Measurements from ENCODE around the gene IGFBP6.
A peak's percentile ranks its signal among the peaks of the same experiment; 100 is the strongest.

IGFBP6 gene

DNA sequence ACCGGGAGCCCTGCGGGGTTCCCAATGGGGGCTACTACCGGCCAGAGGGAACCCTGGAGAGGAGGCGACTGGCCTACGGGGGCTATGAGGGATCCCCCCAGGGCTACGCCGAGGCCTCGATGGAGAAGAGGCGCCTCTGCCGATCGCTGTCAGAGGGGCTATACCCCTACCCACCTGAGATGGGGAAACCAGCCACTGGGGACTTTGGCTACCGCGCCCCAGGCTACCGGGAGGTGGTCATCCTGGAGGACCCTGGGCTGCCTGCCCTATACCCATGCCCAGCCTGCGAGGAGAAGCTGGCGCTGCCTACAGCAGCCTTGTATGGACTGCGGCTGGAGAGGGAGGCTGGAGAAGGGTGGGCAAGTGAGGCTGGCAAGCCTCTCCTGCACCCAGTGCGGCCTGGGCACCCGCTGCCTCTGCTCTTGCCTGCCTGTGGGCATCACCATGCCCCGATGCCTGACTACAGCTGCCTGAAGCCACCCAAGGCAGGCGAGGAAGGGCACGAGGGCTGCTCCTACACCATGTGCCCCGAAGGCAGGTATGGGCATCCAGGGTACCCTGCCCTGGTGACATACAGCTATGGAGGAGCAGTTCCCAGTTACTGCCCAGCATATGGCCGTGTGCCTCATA lies 37.9 kb upstream of the IGFBP6 start:
- no peak for DNase-seq (ENCODE audit: low read depth in 2 of 2)

DNA sequence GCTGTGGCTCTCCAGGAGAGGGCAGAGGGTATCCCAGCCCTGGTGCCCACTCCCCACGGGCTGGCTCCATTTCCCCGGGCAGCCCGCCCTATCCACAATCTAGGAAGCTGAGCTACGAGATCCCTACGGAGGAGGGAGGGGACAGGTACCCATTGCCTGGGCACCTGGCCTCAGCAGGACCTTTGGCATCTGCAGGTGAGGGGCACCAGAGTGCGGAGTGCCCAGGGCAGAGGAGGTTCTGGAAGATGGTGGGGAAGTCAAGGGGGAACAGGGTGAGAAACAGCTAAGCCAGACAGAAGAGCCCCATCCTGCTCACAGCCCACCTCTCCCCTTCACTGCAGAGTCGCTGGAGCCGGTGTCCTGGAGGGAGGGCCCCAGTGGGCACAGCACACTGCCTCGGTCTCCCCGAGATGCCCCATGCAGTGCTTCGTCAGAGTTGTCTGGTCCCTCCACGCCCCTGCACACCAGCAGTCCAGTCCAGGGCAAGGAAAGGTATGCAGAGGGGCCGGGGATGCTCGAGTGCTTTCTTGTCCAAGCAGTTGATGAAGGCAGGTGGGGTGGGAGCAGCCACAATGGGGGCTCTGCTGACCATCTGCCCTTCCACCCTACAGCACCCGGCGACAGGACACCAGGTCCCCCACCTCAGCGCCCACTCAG lies 37.3 kb upstream of the IGFBP6 start:
- no peak for DNase-seq (ENCODE audit: low read depth in 2 of 2)

DNA sequence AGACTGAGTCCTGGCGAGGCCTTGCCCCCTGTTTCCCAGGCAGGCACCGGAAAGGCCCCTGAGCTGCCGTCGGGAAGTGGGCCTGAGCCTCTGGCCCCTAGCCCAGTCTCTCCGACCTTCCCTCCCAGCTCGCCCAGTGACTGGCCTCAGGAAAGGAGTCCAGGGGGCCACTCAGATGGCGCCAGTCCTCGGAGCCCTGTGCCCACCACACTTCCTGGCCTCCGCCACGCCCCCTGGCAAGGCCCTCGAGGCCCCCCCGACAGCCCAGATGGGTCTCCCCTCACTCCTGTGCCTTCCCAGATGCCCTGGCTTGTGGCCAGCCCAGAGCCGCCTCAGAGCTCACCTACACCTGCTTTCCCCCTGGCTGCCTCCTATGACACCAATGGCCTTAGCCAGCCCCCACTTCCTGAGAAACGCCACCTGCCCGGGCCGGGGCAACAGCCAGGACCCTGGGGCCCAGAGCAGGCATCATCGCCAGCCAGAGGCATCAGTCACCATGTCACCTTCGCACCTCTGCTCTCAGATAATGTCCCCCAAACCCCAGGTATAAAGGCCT lies 36.7 kb upstream of the IGFBP6 start:
- DNase-seq (ENCODE audit: low read depth in 2 of 2) = no peak

DNA sequence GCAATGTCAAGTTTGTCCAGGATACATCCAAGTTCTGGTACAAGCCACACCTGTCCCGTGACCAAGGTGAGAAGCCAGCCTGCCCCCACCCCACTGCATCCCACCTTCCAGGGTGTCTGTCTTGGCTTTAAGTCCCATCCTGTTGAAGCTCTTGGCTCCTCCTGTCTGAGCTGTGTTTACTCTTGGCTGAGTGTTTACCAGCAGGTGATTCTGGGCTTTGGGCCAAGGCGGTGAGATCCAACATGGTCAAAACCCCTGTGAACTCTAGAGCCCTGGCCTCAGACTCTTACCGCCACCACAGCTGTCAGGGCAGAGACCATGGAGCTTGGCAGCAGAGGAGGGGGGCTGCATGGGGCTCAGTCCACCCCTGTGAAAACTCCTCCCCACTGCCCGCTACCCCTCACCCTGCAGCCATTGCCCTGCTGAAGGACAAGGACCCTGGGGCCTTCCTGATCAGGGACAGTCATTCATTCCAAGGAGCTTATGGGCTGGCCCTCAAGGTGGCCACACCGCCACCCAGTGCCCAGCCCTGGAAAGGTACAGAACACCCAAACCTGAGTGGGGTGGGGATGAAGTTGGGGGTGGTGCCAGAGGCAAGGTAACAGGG lies 36.0 kb upstream of the IGFBP6 start:
- DNase-seq (ENCODE audit: low read depth in 2 of 2) = no peak

DNA sequence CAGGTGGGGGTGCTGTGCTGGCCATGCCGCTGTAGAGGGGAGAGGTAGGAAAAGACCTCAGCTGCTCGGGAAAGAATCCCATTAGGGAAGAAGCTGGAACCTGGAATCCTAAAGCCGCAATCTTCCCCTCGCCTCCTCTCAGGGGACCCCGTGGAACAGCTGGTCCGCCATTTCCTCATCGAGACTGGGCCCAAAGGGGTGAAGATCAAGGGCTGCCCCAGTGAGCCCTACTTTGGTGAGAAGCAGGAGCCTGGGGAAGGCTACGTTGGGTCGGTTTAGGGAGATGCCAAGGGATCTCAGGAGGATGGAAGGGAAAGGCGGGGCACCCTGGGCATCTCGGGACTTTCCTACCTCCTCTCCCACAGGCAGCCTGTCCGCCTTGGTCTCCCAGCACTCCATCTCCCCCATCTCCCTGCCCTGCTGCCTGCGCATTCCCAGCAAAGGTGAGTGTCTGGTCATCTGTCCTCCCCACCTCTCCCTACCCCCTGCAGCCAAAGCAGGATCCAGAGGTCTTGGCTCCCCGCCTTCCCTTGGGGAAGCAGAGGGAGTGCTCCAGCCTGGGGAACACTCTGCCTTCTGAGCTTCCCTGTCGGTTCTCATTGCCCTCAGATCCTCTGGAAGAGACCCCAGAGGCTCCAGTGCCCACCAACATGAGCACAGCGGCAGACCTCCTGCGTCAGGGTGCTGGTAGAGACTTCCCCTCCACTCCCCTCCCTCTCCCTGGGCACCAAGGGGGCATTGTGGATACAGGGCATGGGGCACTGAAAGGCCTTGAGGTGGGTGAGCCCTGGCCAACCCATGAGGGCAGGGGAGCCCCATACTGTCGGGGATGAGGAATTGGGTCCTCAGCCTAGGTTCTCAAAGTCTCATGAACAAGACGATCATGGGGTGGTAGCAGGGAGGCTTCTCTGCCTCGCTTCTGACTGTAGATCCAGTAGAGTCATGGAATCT lies 35.2 kb upstream of the IGFBP6 start:
- no peak for DNase-seq (ENCODE audit: low read depth in 2 of 2)

DNA sequence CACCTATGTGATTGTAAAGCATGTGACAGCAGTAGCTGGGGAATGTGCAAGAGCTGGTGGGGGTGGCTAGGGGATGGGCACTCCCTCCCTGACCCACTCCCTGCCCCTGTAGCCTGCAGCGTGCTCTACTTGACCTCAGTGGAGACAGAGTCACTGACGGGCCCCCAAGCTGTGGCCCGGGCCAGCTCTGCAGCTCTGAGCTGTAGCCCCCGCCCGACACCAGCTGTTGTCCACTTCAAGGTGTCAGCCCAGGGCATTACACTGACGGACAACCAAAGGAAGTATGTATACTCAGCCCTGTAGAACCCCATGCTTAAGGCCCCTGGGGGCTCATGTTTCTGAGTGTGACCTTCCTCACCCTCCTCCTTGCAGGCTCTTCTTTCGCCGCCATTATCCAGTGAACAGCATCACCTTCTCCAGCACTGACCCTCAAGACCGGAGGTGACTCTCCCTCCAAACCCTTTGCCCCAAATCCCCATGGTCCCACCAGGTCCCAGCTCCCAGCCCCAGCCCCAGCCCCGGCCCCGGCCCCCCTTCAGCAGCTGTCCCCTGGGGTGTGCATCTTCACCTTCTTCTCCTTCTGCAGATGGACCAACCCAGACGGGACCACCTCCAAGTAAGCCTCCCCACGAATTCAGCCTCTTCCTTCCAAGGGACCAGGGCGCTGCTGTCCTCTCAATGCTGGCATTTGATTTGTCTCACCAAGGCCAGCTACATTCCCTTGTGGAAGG lies 34.3 kb upstream of the IGFBP6 start:
- DNase-seq (ENCODE audit: low read depth in 2 of 2) = no peak

DNA sequence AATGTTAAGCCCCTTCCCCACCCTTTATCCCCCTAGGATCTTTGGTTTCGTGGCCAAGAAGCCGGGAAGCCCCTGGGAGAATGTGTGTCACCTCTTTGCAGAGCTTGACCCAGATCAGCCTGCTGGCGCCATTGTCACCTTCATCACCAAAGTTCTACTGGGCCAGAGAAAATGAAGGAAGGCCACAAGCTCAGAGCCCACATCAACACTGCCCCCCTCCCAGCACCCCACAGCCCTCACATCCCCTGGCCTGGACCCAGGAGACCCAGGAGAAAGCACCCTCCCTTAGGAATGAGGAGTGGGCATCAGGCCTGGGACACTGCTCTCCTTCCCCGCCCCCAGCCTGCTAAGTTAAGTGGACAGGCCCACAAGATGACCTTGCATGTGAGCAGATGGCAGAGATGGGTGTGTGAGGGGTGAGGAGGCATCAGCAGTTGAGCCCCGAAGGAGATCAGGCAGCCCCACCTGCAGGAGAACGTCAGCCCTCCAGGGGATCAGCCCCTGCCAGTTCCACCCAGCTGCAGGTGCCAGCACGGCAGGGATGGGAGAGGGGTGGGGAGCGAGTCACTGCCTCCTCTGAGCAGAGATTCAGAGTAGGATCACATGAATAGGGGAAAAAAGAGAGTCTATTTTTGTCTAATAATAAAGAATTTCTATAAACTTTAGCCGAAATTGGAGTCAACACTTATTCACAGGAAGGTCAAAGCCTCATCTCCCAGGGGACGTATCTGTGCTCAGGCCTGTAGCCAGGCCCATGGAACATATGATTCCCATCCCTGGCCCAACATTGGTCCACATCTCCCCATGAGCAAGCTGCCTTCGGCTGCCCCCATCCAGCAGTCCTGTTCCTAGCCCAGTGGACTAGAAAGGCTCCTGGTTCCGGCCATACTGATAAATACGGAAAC lies 33.5 kb upstream of the IGFBP6 start:
- DNase-seq (ENCODE audit: low read depth in 2 of 2) = no peak

DNA sequence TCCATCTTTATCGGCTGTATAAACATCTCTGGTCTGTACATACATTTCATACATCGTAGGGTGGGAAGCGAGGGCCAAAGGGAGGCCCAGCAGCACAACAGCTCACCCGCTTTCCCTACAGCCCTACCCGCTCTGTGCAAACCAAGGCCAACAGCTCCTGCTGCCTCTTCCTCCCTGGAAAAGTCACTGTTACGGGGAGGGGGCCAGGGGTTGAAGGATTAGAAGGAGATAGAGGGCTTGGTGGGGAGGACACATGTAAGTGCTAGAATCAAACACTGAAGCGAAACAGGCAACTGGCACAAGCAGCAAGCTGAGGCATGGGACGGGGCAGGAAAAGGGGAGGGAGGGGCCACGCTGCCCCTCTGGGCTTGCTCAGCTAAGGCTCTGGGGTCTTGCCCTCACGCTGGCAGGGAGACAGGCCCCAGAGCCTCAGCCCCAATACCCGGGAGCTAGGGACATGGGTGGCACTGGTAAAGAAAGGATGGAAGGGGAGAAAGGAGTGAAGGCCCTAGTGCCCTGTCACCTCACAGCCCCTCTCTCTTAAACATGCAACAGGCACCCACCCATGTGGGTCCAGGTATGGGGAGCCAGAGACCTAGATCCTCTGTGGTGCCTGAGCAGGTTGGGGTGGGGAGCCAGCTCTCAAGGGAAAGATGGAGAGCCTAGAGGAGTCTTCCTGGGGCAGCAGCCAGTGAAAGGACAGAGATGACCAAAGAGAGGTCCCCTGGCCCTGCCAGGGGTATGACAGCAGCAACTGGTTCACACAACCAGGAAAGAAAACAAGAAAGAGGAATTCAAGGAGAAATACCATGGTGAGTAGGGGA lies 32.6 kb upstream of the IGFBP6 start:
- no peak for DNase-seq (ENCODE audit: low read depth in 2 of 2)

DNA sequence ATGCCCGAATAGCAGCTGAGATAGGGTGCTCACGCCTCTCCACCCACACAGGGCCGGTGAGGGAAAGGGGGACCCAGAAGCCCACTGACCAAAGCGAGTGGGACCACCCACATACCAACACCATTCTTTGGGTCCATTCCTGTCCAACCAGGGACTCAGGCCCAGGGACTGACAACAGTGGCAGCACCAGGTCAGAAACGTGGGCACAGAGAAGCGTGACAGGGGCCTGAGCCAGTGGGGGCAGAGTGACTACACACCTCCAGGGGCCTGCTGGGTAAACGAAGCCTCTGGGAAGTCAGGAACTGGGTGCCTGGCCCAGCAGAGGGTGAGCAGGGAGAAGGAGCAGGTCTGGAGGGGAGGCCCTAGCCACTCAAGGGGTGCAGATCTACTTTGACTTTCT lies 32.0 kb upstream of the IGFBP6 start:
- DNase-seq (ENCODE audit: low read depth in 2 of 2) = no peak

DNA sequence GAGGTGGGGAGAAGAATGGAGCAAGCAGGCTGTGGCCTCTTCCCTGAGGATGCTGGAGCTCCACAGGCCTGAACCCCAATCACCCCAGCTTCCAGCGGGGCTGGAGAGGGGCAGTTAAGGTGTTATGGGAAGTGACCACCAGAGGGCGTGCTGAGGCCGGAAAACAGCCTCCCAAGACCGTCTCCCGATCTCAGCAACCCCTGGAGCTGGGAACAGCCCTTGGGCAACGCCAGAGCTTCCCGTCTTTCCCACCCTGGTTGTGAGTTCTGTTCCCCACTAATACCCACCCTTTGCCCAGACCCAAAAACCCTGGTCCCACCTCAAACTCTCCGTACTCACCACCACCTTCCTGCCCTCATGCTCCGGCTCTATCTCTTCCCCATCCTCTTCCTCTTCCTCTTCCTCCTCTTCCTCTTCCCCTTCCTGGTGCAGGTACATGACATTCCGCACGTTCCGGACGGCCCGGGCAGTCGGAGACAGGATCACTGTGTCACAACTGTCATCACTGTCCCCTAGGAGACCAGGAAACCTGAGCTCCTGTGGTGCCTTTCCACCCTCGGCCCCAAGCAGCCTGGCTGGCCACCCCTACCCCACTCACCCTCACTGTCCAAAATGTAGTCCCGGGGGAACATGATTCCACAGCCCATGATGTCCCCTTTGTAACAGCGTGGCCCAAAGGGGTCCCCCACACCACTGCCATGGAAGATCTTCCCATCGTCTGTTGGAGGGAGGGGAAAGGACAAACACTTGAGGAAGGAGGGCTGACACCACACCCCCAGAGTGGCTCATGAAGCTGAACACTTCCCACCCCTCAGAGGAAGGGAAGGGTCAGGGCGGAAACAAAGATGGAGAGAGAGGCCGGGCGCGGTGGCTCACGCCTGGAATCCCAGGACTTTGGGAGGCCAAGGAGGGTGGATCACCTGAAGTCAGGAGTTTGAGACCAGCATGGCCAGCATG lies 31.2 kb upstream of the IGFBP6 start:
- DNase-seq (ENCODE audit: low read depth in 2 of 2) = peak in 1 of 2 donors; percentile 34

DNA sequence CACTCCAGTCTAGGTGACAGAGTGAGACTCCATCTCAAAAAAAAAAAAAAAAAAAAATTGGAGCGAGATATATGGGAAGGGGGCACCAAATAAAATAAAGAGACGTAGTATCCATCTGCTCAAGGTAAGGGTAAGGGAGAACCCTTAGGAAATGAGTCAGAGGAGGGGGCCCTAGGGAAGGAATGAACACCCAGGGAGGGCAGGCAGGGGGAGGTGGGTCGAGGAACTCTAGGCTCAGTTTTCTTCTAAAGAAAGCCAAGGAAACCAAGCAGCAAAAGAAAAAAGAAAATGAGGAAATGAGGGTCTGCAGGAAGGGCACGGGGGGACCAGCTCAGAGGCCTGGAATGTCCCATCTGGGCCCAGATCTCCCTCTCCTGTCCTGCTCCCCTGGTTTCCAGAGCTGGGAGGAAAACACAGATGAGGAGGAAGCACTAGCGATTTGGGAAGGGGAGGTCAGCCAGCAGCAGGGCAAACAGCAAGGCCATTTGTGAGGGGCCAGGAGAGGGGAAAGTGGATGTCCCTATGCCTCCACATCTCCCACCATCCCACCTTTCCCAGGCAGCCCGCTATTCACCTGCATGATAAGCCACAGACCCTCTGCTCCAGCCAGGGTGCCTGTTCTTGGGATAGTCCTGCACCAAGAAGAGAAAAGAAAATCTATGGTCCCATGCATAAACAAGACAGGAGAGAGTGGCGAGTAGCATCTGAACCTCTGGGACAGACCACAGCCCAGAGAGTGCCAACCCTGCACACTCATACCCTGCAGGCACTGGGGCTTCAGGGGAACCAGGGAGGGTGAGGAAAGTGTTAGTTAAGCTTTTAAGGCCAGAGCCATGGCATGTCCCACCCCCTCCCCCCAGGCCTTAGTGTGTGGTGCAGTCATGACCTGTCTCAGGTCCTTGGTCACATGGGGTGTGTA lies 30.1 kb upstream of the IGFBP6 start:
- DNase-seq (ENCODE audit: low read depth in 2 of 2) = no peak

DNA sequence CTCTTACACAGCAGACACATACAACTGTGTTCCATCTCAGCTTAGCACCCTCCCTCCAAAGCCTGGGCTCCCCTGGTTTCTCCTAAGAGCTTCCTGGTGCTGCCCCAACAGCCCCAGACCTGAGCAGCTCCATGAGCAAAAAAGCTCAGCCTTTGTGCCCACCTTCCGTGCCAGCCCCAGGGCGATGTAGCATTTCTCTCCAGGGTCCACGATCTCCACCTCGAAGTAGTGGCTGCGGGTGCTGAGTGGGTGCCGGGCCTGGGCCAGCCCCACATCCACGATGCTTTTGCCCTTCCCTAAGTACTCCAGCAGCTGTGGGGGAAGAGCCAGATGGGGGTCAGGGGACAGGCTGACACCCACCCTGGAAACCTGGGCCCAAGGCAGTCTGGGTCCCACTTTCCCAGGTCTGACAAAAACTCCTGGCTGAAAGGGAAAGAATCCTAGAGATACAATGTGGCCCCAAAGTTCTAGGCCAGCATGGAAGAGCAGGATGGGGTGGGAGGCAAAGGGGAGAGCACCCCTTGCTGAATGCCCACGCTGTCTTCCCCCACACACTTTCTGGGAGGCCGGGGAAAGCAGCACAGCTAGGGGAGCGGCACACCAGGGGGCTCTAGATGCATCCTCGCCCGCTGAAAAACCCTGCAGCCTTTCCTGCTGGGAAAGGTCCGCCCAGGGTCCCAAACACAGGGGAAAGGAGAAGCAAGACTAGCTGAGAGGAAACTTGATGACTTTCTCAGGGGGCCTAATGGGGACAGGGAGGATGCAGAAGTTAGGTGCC lies 29.3 kb upstream of the IGFBP6 start:
- DNase-seq (ENCODE audit: low read depth in 2 of 2) = no peak

DNA sequence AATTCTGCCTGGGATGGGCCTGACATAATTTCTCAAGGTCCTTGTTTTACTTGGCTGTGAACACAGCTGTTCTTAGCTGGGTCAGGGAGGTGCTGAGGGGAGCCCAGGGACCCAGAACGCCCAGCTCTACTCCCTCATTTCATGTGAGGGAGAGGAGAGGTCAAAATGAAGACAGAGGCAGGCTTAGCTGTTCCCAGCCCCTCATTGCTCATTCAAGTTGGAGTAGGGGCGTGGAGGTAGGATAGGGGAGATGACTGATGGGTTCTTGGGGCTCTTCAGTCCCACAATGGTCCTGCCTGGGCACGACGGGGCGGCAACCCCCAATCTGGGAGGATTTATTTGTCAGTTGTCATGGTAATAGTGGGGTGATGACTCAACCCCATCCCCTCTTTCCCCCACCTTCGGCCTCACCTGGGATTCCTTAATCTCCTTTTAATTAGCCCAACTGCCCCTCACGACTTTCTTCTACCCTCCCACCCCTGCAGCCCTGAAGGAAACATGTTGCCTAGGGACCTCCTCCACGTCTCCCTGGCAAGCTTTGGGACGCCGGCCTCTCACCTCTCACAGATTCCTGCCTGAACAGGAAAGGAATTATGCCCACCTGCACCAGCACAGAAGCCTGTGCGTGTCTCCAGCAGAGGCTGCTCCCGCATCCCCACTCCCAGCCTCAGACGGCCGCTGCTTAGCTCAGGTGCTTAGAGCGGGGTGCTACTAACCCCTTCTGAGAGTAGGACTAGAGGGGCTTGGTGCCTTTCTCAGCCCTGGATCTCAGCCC lies 28.5 kb upstream of the IGFBP6 start:
- DNase-seq (ENCODE audit: low read depth in 2 of 2) = no peak

DNA sequence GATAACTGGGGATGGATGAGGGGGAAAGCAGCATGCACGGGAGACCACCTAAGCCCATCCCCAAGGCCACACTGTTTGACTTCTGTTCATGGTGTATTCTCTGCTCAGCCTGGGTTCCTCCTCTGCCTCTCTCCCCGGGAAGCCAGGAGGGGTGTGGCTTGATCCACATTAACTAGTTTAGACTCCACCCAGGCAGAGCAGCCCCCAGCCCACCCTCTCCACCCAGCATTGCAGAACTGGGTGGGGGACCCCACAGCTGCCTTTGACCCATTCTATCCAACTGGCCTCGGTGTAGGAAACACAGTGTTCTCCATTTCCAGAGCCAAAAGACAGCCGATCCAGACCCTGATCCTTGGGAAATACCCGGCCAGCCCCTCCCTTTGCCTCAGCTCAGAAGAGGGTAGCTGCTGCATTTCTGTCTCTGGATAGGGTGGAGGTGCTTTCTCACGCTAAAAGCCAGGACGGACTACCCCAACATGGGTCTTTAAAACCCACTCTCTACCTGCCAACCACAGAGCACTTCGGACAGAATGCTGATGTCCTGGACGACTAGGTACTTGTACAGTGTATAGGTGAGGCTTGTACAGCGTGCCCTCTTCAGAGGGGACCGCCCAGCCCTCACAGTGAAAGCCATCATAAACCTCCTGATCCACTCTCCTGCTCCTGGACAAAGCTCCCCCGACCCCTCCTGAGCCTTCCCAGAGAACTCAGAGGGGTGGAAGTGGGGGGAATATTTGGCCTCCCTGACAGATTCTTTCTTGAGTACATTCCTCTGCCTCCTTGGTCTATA lies 27.7 kb upstream of the IGFBP6 start:
- no peak for DNase-seq (ENCODE audit: low read depth in 2 of 2)

All from stimulated activated CD8-positive, alpha-beta memory T cell treated with anti-CD3 and anti-CD28 coated beads, Interleukin-15, amount 100 ng/mL, for 4 hours (primary cell).